KBM-7 (cell line): ENCODE data around the gene SNTG2.
A peak's percentile ranks its signal among the peaks of the same experiment; 100 is the strongest.

Experiments
- DNase-seq: peaks from one replicate; pipeline ENCODE4 v3.0.0-alpha.2; 2015
- in situ Hi-C: fragments of 300-500 bp; cut with MboI; formaldehyde crosslinking; loops from 2 replicates; pipeline ENCODE4 v1.14.3; 2020; ENCODE audit warnings: low sequenced_read_pairs, low pct_unique_long_range_greater_than_20kb, mixed read lengths

The SNTG2 gene

GRCh38 chr2:979069-979928 lies 28.6 kb downstream of the SNTG2 start:
- DNase-seq: no peak
- in situ Hi-C loops: no loop called here

GRCh38 chr2:980176-980575 lies 29.5 kb downstream of the SNTG2 start:
- DNase-seq: no peak
- in situ Hi-C loops: no loop called here

DNA sequence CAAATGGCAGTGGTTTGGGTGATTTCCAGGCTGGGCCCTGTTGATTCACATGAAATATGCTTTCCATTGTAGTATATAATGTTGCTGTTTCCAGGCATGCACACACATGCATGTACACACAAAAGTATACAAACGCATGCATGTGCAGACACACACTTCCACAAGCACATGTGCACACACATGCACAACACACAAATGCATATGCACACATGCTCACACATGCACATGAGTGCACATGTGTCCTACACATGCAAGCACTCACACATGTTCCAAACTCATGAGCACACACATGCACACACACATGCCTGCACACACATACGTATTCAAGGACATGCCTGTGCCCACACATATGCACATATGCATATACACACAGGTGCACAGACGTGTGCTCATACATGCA lies 30.6 kb downstream of the SNTG2 start:
- in situ Hi-C loops: no loop called here

GRCh38 chr2:981759-982158 lies 31.1 kb downstream of the SNTG2 start:
- no peak for DNase-seq
- in situ Hi-C loops: no loop called here

More for the DNA sequence above, 30.6 kb downstream of the SNTG2 start:
- DNase-seq: no peak

DNA sequence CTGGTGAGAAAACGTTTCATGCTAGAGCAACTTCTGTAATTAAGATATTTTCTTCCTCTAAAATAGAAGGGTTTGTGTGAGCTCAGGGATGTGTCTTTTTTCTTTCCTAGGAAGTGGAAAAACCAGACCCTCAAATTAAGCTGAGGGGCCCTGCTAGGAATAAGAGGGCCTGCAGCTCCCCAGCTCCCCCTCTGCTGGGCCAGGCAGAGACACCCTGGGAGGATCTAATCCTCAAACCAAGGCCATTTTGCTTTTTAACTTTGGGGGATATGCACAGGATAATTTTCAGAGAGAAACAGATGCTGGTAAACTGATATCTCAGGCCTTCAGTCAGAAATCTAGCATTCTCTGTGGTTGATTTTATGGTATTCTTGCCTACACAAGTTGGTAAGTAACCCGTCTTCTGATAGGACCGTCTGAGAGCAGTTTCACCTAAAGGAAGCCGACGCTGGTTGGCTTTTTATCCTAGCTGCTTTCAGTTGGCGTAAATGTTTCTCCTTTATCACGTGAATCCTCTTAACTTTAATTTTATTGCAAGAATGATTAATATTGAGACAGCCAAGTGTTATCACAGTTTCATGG lies 34.8 kb downstream of the SNTG2 start:
- DNase-seq: no peak
- in situ Hi-C loops: no loop called here

GRCh38 chr2:987789-988188 lies 37.1 kb downstream of the SNTG2 start:
- no peak for DNase-seq
- in situ Hi-C loops: no loop called here

GRCh38 chr2:989781-990467 lies 39.3 kb downstream of the SNTG2 start:
- DNase-seq: no peak
- in situ Hi-C loops: no loop called here

DNA sequence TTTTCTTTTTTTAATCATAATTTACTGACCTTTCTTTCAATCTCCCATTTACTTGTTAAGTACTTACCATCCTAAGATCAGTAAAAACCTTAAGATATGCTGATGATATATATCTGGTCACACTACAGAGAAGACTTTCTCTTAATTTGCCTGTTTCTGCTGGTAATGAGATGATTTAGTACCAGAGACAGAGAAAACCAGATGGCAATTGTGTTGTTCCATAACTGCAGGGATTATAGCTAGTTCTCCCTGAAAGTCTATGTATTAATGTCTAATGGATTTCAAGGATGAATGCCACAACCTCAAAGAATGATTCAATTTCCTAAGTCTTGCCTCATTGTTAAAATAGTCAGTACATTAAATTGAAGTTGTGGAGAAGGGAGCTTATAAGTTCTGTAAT lies 40.3 kb downstream of the SNTG2 start:
- in situ Hi-C loops: no loop called here
- DNase-seq: no peak

DNA sequence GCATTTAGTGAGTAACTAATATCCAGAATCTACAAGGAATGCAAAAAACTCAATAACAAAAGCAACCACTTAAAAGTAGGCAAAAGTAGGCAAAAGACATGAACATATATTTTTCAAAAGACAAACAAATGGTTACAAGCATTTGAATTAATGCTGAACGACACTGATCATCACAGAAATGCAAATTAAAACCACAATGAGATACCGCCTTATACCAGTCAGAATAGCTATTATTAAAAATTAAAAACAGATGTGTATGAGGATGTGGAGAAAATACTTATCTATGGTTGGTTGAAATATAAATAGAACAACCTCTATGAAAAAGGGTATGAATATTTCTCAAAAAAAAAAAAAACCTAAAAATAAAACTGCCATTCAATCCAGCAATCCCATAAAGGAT lies 51.7 kb downstream of the SNTG2 start:
- in situ Hi-C loops: no loop called here
- DNase-seq: no peak

DNA sequence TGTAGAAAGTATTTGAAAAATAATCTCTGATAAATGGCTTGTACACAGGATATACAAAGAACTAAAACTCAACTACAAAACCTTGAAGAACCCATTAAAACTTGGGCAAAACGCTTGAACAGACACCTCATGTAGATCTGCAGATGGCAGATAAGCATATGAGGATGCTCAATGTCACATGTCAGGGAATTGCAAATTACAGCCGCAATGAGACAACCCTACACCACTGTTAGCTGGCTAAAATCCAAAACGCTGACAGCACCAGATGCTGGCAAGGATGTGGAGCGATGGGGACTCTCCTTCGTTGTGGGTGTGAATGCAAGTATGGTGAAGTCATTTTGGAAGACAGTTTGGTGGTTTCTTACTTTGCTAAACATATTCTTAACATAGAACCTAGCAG lies 53.7 kb downstream of the SNTG2 start:
- DNase-seq: no peak
- in situ Hi-C loops: no loop called here

DNA sequence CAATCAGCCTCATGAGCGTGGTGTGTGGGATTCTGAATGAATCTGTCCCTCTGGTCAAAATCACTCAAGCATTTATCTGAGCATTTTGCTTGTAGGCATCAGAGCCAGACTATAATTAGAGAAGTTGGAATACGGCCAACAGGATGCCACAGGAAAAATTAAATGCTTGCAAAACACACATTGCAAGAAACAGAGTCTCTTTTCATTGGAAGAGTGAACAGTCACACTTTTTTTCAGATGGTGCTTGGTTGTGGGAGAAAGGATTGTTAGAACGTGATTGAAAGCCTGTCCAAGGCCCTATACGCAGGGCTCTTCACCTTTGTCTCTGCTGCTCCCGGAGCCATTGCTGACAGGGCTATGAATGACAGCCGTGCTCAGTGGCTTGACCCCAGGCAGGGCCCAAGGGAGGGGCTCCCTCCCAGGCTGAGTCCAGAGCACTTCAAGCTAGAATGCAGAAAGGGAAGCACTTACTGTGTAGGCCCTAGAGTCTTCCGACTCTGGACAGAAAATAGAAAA lies 59.8 kb downstream of the SNTG2 start:
- in situ Hi-C loops: no loop called here
- peak; percentile 21 for DNase-seq

- no peak for DNase-seq
- in situ Hi-C loops: no loop called here
Observed at GRCh38 chr2:1011006-1011405, 60.4 kb downstream of the SNTG2 start.

DNA sequence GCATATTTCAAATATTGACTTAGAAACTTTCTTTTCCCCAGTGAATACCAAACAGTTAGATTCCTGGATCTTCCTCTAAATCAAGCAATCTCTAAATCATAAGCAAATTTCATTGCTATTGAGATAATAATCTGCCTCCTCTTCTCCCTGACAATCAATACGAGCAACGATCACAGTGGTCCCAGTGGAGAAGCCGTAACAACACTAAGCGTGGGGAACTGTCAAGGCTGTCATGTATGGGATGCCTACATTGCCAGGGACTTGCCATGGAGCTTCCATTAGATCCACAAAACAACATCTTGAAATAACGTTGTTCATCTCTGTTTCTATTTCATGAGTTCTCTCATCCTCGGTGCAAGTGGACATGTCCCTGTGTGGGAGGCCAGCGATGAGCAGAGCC lies 61.3 kb downstream of the SNTG2 start:
- DNase-seq: no peak
- in situ Hi-C loops: no loop called here

GRCh38 chr2:1014802-1015201 lies 64.2 kb downstream of the SNTG2 start:
- in situ Hi-C loops: no loop called here
- no peak for DNase-seq

DNA sequence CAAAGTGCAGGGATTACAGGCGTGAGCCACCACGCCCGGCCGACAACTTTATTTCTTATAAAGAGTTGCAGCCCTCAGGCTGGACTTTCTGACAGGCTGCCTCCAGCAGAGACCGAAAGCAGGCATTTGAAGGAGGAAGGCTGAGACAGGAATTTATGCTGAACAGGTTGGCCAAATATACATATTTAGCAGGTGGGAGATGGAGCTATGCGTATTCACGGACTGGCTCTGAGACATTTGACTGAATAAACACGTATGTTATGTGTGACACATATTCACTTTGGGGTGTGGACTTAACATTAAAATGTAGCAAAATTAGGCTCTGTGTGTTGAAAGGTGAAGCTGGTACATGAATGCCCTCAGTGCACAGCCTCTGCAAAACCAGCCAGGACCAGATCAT lies 65.9 kb downstream of the SNTG2 start:
- in situ Hi-C loops: no loop called here
- DNase-seq: no peak

DNA sequence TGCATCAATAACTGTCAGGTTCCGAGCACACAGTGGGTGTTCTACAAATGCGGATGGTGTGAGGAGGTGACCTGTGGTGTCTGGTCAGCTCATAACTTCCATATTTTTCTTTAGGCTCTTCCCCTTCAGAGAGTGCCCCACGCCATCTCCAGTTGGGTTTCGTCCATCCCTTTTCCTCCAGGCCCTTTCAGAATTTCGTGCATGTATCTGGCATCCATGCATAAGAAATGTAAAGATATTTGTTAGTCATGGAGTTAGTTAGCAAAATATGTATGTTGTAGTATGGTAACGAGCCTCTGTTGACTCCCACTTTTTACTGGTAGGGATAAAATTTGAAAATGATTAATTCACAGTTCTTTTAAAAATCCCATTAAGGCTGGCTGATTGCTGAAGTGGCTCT lies 67.2 kb downstream of the SNTG2 start:
- in situ Hi-C loops: no loop called here
- no peak for DNase-seq

DNA sequence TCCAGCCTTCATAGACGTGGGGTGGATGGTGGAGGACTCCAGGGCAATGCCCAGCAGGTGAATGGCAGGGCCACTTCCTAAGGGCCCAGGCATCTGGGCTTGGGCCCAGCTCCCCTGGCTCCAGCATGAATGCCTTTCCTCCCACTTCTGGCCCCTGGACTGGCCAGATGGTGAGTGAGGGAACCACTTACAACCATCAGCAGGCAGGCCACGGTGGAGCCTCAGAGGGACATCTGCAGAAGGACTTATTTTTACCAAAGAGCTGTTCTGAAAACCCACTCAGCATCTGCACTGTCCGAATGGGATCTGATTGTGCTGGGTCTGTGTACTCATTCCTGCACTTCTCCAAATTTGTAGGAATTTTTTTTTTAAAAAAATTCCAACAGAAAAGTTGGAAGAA lies 69.6 kb downstream of the SNTG2 start:
- in situ Hi-C loops: no loop called here
- no peak for DNase-seq

DNA sequence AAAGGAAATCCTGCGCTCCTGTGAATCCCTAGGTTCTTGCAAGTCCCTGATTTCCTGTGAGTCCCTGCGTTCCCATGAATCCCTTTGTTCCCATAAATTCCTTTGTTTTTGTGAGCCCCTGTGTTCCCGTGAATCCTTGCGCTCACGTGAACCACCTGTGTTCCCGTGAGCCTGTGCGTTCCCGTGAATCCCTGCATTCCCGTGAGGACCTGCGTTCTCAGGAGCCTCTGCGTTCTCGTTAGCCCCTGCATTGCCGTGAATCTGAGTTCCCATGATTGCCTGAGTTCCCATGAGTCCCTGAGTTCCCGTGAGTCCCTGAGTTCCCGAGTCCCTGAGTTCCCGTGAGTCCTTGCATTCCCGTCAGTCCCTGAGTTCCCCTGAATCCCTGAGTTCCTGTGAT lies 71.5 kb downstream of the SNTG2 start:
- in situ Hi-C loops: no loop called here
- no peak for DNase-seq

DNA sequence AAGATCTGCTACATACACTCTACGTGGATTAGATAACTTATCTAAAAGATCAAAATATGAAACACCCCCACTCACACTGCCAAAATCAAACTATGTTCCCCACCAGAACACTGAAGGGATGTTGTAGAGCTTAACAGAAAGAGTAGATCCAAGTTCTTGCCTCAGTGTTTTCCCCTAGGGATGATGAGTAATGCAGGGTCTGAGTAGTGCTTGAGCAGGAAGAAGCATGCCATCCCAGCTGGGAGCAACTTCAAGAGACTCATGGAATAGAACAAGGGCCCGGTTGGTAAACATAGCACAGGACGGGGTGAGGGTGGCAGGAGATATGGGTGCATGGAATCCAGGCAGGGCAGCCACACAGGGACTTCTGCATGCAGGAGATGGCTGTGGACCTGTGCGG lies 74.3 kb downstream of the SNTG2 start:
- in situ Hi-C loops: no loop called here
- DNase-seq: no peak

DNA sequence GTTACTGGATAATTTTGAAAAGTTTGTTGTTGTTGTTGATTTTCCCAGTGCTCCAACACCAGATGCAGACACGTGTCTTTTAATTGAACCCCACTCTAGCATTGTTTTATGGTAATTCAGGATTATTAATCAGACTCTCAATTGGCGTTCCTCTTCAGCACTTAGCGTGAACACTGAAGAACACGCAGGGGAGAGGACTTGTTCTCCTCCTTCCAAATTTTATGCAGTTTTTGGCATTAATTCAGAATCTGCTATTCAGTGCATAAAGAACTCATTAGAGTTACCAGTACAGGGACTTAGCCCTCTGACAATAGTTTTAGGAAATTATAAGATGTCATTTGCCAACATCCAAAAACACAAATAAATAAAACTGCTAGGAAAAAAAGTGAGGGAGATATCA lies 75.5 kb downstream of the SNTG2 start:
- DNase-seq: no peak
- in situ Hi-C loops: no loop called here
